ENCODE results near the gene PRKAA2.

PRKAA2 gene

DNA sequence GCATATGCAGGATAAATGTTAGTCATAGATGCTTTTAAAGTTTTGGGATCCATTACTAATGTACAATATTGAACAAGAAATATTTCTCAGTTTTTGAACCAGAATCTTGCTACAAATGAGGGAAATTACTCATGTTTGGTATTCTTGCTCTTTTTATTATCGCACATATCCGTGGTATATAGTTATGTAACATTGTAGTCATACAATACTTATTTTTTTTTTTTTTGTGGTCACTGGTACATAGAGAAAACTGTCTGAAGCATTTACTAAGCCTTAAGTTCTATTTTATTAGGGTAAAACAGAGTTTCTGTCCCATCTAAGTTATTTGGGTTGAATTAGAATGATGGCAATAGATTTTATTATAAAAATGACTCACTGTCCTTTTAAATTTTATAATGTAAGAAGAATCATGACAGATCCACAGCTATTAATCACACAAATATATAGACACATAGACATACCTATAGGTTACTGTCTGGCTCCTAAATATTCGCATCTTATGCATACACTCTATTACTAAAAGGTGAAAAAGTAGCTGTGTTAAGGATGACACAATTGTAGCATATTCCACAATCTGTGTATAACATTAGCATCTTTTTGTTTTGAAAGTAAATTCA, 18.0 kb upstream of the PRKAA2 start:
- Histone ChIP-seq H3K4me3 (ENCODE audit: low read depth, low read length) (no peak overlapping the region), H3K36me3 (ENCODE audit: control insufficient read depth in 2 of 2, insufficient read depth in 1 of 2, low read length in 2 of 2) (no peaks in the 10 kb centered on the region), H3K9me3 (ENCODE audit: control insufficient read depth, insufficient read depth, low read depth, low read length) (no peaks in the 10 kb centered on the region), H3K4me1 (ENCODE audit: control insufficient read depth, insufficient read depth, low read length) (0 out of 2 replicates have a peak, but pooled peaks cover 2% of the 10 kb centered on the region), H3K27ac (ENCODE audit: extremely low read depth, low read depth, low read length) (no peak overlapping the region)
- CTCF ChIA-PET = interaction anchor here (0.7 to 0.9 kb wide), 3 partner anchors 19 to 1604 kb away, joined by 3 to 5 read pairs (median 3); no protein-coding TSS in a partner anchor
- TF ChIP-seq, protein P1, sequence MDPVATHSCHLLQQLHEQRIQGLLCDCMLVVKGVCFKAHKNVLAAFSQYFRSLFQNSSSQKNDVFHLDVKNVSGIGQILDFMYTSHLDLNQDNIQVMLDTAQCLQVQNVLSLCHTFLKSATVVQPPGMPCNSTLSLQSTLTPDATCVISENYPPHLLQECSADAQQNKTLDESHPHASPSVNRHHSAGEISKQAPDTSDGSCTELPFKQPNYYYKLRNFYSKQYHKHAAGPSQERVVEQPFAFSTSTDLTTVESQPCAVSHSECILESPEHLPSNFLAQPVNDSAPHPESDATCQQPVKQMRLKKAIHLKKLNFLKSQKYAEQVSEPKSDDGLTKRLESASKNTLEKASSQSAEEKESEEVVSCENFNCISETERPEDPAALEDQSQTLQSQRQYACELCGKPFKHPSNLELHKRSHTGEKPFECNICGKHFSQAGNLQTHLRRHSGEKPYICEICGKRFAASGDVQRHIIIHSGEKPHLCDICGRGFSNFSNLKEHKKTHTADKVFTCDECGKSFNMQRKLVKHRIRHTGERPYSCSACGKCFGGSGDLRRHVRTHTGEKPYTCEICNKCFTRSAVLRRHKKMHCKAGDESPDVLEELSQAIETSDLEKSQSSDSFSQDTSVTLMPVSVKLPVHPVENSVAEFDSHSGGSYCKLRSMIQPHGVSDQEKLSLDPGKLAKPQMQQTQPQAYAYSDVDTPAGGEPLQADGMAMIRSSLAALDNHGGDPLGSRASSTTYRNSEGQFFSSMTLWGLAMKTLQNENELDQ (tag by site-specific recombination; IDR thresholded peaks at IDR 0.05; ENCODE audit: low read depth) = no peak
- TF ChIP-seq ZFP69B (tag by site-specific recombination; IDR thresholded peaks at IDR 0.05) = no peak
- no peak for TF ChIP-seq PRDM1 (tag by site-specific recombination; IDR thresholded peaks at IDR 0.05)
- TF ChIP-seq, protein P2, sequence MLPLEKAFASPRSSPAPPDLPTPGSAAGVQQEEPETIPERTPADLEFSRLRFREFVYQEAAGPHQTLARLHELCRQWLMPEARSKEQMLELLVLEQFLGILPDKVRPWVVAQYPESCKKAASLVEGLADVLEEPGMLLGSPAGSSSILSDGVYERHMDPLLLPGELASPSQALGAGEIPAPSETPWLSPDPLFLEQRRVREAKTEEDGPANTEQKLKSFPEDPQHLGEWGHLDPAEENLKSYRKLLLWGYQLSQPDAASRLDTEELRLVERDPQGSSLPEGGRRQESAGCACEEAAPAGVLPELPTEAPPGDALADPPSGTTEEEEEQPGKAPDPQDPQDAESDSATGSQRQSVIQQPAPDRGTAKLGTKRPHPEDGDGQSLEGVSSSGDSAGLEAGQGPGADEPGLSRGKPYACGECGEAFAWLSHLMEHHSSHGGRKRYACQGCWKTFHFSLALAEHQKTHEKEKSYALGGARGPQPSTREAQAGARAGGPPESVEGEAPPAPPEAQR (tag by site-specific recombination; IDR thresholded peaks at IDR 0.05) = no peak
- TF ChIP-seq ZNF561 (tag by site-specific recombination; IDR thresholded peaks at IDR 0.05; ENCODE audit: borderline replicate concordance) = no peak
- TF ChIP-seq ZNF791 (tag by site-specific recombination; IDR thresholded peaks at IDR 0.05) = no peak
- no peak for TF ChIP-seq GFI1B (tag by site-specific recombination; IDR thresholded peaks at IDR 0.05)
- TF ChIP-seq, protein P3, sequence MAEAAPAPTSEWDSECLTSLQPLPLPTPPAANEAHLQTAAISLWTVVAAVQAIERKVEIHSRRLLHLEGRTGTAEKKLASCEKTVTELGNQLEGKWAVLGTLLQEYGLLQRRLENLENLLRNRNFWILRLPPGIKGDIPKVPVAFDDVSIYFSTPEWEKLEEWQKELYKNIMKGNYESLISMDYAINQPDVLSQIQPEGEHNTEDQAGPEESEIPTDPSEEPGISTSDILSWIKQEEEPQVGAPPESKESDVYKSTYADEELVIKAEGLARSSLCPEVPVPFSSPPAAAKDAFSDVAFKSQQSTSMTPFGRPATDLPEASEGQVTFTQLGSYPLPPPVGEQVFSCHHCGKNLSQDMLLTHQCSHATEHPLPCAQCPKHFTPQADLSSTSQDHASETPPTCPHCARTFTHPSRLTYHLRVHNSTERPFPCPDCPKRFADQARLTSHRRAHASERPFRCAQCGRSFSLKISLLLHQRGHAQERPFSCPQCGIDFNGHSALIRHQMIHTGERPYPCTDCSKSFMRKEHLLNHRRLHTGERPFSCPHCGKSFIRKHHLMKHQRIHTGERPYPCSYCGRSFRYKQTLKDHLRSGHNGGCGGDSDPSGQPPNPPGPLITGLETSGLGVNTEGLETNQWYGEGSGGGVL (tag by site-specific recombination; IDR thresholded peaks at IDR 0.05) = no peak
- no peak for TF ChIP-seq ZNF404 (tag by site-specific recombination; IDR thresholded peaks at IDR 0.05)
- TF ChIP-seq ZNF792 (tag by site-specific recombination; IDR thresholded peaks at IDR 0.05) = no peak
- no peak for TF ChIP-seq BCL11A (tag by site-specific recombination; IDR thresholded peaks at IDR 0.05; ENCODE audit: low read depth)
- TF ChIP-seq, protein P4, sequence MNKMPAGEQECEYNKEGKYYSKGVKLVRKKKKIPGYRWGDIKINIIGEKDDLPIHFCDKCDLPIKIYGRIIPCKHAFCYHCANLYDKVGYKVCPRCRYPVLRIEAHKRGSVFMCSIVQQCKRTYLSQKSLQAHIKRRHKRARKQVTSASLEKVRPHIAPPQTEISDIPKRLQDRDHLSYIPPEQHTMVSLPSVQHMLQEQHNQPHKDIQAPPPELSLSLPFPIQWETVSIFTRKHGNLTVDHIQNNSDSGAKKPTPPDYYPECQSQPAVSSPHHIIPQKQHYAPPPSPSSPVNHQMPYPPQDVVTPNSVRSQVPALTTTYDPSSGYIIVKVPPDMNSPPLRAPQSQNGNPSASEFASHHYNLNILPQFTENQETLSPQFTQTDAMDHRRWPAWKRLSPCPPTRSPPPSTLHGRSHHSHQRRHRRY (tag by site-specific recombination; IDR thresholded peaks at IDR 0.05) = no peak
- POLR2A ChIA-PET = no interaction called here

DNA sequence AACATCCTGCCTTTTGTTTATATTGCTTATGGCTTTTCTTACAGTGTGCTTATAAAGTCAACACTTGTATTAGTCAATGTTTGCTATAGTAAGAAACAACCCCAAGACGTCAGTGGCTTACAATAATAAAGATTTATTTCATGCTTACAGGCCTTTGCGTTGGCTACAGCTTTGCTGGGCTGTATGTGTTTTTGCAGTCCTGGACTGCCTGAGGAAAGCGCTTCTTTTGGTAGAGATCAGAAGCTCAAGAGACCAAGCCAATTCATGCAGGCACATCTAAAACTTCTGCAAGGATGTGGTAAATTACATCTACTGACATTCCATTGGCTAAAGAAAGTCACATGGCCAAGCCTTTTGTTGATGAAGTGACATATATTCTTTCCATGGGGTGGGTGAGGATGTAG, 17.5 kb upstream of the PRKAA2 start:
- Histone ChIP-seq H3K27ac (ENCODE audit: extremely low read depth, low read depth, low read length) (no peak overlapping the region), H3K36me3 (ENCODE audit: control insufficient read depth in 2 of 2, insufficient read depth in 1 of 2, low read length in 2 of 2) (no peaks in the 10 kb centered on the region), H3K4me1 (ENCODE audit: control insufficient read depth, insufficient read depth, low read length) (0 out of 2 replicates have a peak, but pooled peaks cover 2% of the 10 kb centered on the region), H3K4me3 (ENCODE audit: low read depth, low read length) (no peak overlapping the region), H3K9me3 (ENCODE audit: control insufficient read depth, insufficient read depth, low read depth, low read length) (no peaks in the 10 kb centered on the region)
- TF ChIP-seq SALL2 (tag by site-specific recombination; IDR thresholded peaks at IDR 0.05; ENCODE audit: borderline replicate concordance) (no peak), FEZF1 (tag by site-specific recombination; IDR thresholded peaks at IDR 0.05) (no peak), ZNF146 (tag by site-specific recombination; IDR thresholded peaks at IDR 0.05) (peak; percentile 54; the same call in 1 of the 2 replicates), SETDB1 (IDR thresholded peaks at IDR 0.05; ENCODE audit: insufficient read length, low read length) (peak; percentile 43), KLF16 (tag by site-specific recombination; IDR thresholded peaks at IDR 0.05) (no peak), ZNF629 (tag by site-specific recombination; IDR thresholded peaks at IDR 0.05) (peak; percentile 52; the same call in 1 of the 2 replicates), ZNF132 (tag by site-specific recombination; IDR thresholded peaks at IDR 0.05; ENCODE audit: borderline replicate concordance) (no peak), ZNF335 (tag by site-specific recombination; conservative IDR thresholded peaks at IDR 0.05) (peak; percentile 56), TRIM28 (IDR thresholded peaks at IDR 0.05; ENCODE audit: borderline replicate concordance, low read length) (peak; percentile 65)
- TF ChIP-seq, protein P2 (tag by site-specific recombination; IDR thresholded peaks at IDR 0.05) = no peak
- TF ChIP-seq, protein P5, sequence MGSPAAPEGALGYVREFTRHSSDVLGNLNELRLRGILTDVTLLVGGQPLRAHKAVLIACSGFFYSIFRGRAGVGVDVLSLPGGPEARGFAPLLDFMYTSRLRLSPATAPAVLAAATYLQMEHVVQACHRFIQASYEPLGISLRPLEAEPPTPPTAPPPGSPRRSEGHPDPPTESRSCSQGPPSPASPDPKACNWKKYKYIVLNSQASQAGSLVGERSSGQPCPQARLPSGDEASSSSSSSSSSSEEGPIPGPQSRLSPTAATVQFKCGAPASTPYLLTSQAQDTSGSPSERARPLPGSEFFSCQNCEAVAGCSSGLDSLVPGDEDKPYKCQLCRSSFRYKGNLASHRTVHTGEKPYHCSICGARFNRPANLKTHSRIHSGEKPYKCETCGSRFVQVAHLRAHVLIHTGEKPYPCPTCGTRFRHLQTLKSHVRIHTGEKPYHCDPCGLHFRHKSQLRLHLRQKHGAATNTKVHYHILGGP (tag by site-specific recombination; IDR thresholded peaks at IDR 0.05) = 0 out of 2 replicates have a peak, but pooled peaks have one; percentile 25
- TF ChIP-seq, protein P6, sequence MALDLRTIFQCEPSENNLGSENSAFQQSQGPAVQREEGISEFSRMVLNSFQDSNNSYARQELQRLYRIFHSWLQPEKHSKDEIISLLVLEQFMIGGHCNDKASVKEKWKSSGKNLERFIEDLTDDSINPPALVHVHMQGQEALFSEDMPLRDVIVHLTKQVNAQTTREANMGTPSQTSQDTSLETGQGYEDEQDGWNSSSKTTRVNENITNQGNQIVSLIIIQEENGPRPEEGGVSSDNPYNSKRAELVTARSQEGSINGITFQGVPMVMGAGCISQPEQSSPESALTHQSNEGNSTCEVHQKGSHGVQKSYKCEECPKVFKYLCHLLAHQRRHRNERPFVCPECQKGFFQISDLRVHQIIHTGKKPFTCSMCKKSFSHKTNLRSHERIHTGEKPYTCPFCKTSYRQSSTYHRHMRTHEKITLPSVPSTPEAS (tag by site-specific recombination; IDR thresholded peaks at IDR 0.05) = no peak
- POLR2A ChIA-PET = interaction anchor here (0.7 kb wide), 1 partner anchor 17 kb away, joined by 3 read pairs; no protein-coding TSS in a partner anchor
- CTCF ChIA-PET = interaction anchor here (0.7 kb wide), 2 partner anchors 229 to 1605 kb away, joined by 3 to 5 read pairs; no protein-coding TSS in a partner anchor
